Measurements from ENCODE around the gene DNAJC24.
A peak's percentile ranks its signal among the peaks of the same experiment; 100 is the strongest.
"Not testable (repeated sequence)": the region's sequence is repeated elsewhere in the genome, so short reads cannot be mapped to it uniquely, and the experiment has no call there.

Gene DNAJC24, protein sequence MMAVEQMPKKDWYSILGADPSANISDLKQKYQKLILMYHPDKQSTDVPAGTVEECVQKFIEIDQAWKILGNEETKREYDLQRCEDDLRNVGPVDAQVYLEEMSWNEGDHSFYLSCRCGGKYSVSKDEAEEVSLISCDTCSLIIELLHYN

DNA sequence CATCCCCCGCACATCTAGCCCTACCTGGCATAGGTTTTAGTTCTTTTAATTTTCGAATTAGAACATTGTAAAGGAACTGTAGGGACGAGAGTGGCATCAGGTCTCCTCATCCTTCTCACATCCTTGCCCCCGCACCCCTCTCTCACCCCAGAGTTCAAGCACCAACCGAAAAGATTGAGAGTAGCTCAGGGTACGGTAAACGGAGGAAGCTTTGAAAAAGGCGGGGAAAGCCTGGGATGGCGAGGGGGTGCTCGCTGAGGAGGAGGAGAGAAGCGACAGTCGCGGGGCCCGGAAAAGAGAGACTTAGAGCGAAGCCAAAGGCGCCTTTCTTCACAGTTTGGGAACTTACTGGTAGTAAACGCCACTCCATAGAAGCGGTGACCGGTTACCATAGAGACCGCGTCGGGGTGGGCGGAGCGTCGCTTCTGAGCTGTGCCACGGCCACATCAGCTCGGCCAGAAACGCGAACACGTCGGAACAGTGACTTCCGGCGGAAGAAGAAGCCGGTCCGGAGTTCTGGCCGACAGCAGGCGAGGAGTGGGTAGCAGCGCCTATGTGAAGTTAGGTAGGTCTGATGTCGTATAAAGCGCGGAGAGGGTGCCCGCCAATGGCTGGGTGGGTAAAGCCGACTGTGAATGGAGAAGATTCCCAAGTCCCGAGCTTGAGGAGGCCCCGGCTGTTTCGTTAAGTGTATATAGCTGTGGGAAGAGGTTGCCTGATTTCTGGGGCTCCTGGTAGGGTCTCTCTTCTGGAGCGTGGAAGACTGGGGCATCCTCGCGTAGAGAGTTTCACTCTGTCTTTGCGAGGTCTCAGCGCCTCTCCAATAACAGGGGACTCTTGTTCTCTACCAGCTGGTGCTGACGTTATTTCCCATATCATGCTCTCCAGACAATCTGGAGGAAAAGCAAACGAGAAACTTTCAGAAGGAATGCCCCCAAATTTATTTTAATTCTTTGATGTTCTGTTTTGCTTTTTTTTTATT lies at the start of gene DNAJC24, which contains the start of gene DCDC1:
Gene DNAJC24, plus strand, starts transcription at position 513 of the 982 bp plus-strand sequence. CDS start 889 bp downstream, outside the sequence.
Gene DCDC1, minus strand, starts transcription at position 392 of the 982 bp plus-strand sequence. CDS start 41,459 bp downstream, outside the sequence.
- DNase-seq, result peak; percentile 87

DNA sequence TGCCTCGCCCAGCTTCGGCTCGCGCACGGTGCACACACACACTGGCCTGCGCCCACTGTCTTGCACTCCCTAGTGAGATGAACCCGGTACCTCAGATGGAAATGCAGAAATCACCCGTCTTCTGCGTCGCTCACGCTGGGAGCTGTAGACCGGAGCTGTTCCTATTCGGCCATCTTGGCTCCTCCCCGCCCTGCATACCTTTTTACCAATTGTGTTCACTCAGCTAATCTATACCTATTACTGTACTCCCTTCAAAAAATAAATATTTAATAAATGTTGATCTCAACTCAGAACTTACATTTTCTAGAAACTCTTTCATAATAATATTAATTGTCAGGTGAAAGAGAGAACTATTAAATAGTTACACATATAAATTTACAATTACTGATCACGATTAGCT lies 48.2 kb upstream of the DNAJC24 start:
- DNase-seq, result not testable (repeated sequence)

DNA sequence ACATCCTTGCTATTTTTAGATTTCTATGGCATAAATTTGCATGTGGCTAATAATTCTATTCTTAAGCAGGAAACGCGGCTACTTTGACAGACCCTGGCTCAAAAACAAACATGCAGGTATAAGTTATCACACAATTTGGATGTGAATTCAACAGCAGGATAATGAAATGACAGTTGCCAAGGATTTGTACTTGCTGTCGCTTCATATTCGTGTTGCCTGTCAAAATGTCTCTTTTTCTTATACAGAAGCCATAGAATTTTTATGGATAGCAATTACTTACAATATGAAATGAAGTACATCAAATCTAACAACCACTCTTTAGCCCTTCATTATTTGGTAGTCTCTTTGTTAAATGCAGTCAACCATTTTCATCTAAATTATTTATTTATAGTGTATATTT lies 46.5 kb upstream of the DNAJC24 start:
- no peak for DNase-seq

DNA sequence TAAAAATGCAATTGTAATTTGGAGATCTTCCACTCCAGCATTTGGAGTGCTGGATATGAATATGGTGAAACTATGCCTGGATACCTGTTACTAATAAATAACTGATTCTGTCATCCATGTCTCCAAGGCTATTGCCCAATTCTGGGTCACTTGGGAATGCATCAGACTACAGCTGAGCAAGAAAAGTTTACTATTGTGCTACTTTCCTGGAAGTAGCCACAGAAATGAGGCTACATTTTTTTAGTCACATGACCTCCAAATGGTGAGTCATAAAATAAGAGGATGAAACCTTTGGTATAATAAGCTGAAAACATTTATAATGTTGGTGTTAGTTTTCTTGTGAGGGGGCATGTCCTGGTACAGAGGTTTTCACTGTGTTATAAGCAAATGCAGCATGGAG lies 44.5 kb upstream of the DNAJC24 start:
- peak; percentile 74 for DNase-seq

DNA sequence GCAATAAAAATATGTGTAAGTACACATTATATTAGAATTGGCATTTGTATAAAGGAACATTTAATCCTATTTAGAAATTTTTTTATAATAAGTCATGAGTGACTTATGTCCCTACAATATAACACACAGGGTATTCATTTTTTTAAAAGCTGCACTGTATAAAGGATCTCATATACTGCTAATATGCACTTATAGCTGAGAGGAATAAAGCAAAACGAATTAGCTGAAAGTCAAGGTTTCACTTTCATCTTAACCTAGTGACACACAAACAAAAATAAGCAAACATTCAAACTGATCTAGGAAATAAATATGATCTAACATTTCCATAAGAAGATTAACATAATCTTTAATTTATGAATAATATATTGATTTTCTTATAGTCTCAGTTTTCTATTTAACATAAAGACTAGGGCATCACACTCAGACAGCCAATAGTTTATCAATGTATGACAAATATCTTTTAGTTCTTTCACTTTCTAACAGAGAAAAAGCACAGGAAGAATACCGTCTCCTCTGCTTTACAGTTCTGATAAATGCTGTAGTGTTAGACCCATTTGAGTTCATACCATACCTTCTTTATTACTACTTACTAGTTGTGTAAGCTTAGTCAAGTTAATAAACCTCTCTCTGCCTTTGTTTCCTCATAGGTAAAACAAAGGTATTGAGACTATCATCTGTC lies 43.1 kb upstream of the DNAJC24 start:
- DNase-seq, result no peak

DNA sequence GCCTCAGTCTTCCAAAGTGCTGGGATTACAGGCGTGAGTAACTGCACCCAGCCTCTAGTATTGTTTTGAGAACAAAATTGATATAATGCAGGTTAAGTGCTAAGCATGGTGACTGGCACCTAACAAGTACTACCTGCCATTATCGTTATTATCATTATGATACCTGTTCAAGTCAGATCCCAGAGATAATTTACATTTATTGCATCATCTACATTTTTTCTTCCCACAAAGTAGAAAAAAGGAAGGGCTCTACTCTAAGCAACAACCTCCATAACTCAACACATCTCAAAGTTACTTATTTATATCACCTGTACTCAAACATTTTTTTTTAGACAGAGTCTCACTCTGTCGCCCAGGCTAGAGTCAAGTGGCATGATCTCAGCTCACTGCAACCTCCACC lies 42.2 kb upstream of the DNAJC24 start:
- no peak for DNase-seq

DNA sequence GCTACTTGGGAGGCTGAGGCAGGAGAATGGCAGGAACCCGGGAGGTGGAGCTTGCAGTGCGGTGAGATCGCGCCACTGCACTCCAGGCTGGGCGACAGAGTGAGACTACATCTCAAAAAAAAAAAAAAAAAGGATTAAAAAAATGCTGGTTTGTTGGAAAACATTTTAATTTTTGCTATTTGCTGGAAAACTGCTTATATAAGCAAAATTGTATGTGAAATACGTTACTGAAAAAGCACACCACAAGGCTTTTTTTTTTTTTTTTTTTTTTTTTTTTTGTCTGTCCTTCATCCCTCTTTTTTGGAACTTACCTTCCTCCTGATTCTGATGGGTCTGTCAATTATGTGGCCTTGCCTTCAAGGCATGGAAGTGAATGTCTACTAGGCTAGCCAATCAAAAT lies 41.0 kb upstream of the DNAJC24 start:
- DNase-seq, result no peak

DNA sequence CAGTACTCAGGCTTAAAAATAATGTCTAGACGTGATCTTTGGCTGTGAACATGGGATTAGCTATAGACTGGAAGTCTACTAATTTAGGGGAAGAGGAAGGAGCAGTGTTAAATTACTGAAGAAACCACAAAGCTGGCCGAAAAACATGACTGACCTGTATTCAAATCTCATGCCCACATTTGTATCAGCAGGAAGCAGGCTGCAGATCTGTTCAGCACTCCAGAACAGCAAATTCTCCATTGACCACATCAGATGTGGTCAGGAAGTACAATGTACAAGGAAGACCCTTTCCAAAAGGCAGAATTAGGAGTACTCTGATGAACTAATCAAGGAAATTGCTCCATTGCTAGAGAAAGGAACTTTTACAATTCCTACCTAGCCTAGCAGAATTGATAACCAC lies 31.9 kb upstream of the DNAJC24 start:
- DNase-seq, result no peak

DNA sequence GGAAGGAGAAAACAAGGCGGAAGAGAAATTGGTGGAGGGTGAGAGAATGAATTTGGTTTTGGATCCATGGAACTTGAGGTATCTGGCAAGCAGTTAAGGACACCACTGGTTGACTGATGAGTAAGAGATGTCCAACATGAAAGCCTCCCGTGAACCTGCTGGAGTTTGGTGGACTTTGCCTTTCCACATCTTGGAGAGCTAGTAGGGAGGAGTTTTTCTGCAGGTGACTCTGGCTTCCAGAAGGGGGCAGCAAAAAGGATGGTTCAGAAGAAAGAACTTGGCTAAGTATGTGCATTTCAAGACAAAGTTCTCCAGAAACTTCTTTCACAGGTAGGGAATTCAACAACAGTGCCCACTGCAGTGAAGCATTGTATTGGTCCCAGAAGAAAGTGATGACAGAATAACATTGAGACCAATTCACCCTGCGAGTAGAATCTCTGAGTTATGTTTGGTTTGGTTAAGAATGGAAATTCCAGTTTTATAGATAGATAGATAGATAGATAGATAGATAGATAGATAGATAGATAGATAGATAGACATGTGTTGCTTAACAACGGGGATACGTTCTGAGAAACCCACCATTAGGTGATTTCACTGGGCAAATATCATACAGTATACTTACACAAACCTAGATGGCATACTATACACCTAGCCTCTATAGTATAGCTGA lies 28.6 kb upstream of the DNAJC24 start:
- DNase-seq, result peak; percentile 37

DNA sequence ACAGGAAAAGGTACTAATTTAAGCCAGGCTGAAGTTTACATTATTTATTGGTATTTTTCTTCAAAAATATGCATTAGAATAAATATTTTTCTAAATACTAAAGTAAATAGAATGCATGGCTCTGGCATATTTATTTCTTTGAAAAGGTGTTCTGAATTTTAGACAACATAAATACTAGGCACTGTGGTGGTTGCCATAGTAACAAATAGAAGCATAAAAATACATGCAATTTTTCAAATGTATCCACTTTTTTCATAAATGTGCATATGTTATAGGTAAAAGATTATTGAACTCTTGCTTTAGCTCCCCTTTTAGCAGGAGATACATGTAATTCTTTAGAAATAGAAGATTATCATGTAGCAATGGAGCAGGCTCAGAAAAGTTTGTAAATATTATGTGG lies 18.5 kb upstream of the DNAJC24 start:
- no peak for DNase-seq

DNA sequence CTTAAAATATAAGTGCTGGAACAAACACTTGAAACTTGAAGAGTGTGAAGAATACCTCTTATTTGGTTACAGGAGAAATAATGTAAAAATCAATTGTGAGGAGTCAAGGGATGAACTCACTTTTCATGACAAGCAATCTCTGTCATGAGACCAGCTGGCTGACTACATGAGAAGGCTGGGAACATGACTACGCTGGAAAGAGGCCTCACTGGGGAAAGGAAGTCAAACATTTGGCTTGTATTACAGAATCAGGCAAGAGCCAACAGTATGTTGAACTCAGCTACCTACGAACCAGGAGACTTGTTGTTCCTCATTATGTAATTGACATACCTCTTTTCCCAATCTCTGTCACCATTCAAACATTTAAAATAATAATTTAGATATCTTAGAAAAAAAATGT lies 14.5 kb upstream of the DNAJC24 start:
- DNase-seq, result no peak

DNA sequence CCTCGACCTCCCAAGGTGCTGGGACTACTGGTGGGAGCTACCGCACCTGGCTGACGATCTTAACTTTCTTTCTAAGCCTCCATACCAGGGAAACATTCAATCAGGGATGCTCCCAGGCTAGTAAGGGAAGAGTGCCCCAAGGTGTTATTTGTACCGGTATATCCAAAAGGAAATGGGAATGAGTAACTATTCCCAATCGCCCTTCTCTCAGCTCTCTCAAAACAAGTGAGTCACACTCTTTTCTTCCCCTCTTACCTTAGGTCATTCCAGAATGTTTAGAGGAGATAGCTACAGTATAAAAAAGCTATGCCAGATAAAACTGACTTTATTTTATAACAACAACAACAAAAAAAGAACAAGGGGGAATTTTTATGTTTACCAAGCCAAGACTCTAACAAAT lies 13.8 kb upstream of the DNAJC24 start:
- no peak for DNase-seq

DNA sequence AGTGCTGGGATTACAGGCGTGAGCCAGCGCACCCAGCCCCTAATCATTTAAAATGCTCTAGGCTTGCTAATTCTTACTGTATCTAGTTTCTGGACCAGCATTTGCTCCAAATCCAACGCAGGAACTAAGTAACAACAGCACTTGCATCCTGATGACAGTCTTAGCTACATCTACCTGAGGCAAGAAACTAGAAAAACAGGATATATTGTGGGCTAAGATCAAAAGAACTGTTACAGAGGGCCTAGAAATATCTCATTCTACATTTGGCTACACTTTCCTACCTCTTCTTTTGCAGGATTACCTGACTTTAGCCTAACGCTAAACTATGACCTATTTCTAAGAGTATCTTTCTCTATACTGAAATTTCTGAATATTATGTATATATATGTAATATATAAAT lies 7.9 kb upstream of the DNAJC24 start:
- DNase-seq, result no peak

DNA sequence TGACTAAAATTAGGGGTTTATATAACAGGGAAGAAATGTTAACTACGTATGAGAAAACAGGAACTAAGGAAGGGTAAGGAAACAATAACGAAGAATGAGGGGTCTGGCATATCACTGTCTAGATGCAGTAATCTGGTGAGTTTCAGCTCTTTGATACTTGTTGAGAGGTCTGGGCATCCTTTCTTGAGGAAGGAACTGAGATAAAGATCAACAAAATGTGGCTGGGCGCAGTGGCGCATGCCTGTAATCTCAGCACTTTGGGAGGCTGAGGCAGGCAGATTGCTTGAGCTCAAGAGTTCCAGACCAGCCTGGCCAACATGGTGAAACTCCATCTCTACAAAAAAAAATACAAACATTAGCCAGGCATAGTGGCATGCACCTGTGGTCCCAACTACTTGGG lies 2.9 kb upstream of the DNAJC24 start:
- no peak for DNase-seq

DNA sequence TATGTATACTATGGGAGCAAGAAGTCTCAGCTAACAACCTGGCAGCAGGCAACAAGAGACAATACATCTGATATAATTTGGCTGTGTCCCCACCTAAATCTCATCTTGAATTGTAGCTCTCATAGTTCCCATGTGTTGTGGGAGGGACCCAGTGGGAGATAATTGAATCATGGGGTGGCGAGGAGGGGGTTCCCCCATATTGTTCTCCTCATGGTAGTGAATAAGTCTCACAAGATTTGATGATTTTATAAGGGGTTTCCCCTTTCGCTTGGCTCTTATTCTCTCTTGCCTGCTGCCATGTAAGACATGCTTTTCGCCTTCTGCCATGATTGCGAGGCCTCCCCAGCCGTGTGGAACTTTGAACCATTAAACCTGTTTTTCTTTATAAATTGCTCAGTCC lies 6.2 kb downstream of the DNAJC24 start:
- no peak for DNase-seq

DNA sequence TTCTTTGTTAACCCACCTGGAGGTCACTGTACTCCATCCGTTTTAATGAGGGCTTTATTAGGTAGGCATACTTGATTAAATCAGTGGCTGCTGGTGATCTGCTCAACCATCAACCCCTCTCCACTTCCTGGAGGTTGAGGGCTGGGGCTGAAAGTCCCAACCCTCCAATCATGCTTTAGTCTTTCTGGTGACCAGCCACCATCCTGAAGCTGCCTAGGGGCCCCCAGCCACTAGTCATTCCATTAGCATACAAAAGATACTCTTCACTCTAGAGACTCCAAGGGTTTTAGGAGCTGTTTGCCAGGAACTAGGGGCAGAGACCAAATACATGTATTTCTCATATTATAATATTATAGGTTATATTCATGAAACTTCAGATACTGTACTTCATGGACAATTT lies 13.5 kb downstream of the DNAJC24 start:
- DNase-seq, result no peak

DNA sequence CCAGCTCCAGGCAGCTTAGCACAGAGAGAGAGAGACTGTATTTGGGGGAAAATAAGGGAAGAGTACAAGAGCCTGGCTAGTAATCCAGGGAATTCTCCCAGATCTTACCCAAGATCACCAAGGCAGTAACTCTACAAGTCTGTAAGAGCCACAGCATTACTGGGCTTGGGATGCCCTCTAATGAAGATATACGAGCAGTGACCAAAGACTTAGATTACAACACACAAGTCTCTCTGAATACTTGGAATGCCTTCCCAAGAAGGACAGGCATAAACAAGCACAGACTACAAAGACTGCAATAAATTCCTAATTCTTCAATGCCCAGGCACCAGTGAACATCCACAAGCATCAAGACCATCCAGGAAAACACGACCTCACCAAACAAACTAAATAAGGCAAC lies 17.7 kb downstream of the DNAJC24 start:
- DNase-seq, result no peak

DNA sequence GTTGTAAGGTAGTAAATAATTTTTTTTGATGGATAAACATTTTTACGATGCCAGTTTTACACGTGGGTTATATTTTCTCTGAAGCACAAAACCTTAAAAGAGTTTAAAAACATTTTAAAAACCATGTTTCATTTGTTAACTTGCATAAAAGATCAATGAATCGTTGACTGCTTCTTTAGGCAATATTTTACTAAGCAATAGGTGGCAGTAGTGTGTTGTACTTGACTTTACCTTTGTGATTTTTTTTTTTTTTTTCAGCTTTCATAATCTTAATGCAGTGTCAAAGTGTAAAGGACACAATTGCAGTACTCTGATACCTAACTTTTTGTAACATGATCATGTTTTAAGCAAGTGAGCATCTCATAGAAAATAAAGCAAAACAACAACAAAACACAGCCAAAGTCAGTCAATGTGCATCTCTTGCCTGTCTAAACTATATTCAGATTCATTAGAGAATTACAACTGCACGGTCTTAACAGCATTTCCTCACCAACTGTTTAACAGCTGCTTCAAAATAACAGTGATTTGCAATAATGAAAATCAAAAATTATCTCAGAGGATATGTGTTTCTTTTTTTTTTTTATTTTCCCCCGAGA lies 27.7 kb downstream of the DNAJC24 start:
- DNase-seq, result peak; percentile 24

DNA sequence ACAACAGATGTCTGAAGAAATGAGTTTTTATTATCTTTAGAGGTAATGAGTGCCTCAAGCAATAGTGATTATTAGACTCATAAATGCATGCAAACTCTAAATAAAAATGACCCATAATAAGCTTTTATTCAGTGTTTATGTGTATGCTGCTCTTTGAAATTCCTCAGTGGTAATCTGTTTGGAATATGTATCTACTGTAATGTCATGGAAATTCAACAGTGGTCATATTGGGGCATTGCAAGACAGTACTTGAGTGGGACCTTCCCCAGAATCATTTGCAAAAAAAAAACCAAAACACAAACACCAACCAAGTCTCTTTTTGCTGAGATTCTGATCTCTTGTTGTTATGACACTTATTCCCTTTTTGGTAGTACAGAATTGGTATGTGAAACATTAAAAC lies 35.0 kb downstream of the DNAJC24 start:
- DNase-seq, result no peak

DNA sequence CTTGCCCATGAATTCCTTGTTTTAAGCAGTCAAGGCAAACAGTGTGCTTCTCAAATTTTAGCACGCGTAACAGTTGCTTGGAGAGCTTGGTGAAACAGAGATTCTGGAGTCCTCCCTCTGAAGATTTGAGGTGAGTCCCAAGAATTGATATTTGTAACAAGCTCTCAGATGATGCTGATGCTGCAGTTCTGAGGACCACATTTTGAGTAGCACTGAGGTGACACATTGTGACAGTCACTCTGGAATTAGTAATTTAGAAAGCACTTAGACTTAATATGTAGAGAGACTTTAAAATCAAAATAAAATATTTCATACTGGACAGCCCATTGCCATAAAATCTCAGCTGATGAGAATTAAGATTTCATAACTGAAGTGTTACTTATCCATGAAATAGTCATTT lies 38.5 kb downstream of the DNAJC24 start:
- DNase-seq, result no peak

DNA sequence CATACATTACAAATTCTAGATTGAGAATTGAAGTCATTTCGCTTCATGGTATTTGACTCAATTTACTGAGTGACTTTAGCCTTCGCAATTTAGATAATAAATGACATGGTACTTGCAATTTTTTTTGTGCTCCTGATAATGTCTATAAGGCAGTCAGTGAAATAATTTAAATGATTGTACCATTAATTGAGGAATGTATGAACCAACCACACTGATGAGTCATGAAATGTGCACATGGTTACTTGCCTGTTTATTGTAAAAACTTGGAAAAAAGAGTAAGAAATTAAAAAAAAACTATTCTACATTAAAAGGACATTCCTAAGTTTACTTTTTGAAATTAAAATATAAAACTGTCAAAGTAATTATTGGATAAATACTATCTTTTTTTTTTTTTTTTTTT lies 43.3 kb downstream of the DNAJC24 start:
- peak; percentile 70 for DNase-seq

DNA sequence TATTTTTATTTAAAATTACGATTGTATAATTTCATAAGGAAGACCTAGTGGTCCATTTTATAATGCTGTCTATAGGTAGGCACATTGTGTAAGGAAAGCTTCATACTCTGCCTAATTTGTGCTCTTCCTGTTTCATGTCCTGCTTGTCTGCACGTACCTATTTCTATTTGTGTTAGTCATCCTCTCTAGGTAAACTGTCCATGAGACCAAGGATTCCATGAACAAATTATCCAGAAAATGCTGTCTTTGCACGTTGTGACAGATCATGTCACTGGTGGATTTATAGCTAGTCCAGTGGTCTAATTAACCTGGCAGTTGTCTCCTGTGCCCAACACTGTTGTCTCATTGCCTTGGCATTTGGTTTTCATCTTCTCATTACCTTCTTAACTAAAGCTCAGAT lies 44.7 kb downstream of the DNAJC24 start:
- no peak for DNase-seq

DNA sequence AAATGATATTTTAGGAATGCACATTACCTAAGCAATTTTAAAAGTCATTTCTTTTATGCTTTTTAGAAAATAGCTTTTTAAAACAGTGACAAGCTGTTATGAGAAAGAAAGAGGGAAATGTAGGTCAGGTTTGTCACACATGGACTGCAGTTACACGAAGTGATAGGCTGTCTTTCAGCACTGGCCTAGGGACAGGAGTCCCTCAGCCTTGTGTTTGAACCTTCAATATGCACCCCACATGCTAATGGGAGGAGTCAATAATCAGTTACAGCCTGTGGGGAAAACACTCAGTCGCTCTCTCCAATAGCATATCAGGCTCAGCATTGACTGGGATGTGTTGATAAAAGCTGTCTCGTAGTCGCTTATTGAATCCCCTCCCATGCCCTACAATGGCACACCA lies 45.8 kb downstream of the DNAJC24 start:
- no peak for DNase-seq
